ENCODE results near the gene TFF3.

The TFF3 gene

DNA sequence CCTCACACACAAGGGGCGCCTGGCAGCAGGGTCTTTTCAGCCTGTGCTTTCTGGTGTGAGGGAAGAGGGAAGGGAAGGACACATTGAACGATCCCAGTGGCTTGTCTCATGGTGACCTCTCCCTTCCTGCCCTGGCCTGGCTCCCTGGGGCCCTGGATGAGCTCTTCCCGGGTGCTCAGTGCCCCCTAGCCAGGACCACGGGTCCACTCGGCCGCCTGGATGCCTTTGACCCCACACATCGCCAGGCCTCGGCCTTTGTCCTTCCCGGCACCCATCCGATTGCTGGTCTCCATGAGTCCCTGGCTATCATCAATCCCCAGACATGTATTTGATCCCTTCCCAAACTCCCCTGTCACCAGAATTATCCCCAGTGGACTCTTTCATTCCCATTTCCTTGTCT lies 6.0 kb upstream of the TFF3 start:
- DNase-seq = no peak

DNA sequence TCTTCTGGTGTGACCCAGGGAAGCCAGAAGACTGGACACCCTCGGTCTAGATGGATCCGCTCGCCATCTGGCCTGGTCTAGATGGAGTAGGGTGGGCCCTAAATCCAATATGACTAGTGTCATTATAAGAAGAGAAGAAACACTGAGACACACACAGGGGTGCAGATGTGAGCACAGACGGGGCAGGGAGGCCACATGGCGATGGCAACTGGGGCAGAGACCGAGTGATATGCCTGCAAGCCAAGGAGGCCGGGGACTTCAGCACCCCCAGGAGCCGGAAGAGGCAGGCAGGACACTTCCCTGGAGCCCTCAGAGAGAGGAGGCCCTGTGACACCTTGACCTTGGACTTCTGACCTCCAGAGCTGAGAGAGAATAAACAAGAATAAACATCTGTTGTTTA lies 5.6 kb upstream of the TFF3 start:
- DNase-seq = no peak

DNA sequence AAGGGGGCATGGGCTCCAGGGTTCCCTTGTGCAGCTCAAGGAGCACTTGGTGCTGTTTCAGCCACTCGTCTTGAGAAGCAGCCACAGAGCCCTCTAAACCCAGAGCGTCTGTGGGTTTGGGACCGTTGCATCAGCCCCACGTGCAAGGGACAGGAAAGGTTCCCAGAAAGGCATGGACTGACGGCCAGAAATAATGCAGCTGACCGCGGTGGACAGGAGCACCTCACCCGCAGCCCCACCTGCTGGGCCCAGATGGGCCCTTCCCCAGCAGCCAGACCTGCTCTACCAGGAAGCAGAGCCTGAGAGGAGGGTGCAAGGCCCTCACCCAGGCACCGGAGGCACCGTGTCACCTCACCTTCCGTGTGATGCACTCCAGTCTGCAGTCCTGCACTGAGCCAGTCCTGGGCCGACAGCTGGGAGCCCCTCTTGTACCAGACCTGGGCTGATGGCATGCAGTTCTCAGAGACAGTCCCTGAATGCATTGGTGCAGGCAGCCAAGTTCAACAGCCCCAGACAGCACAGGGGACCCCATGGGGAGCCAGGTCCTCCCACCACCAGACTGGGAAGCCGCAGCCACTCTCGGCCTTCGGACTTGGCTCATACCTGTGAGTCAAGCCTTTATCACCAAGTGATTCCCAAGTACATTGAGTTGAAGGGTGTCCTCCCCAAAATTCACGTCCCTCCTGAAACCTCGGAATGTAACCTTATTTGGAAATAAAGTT lies 4.8 kb upstream of the TFF3 start:
- no peak for DNase-seq

DNA sequence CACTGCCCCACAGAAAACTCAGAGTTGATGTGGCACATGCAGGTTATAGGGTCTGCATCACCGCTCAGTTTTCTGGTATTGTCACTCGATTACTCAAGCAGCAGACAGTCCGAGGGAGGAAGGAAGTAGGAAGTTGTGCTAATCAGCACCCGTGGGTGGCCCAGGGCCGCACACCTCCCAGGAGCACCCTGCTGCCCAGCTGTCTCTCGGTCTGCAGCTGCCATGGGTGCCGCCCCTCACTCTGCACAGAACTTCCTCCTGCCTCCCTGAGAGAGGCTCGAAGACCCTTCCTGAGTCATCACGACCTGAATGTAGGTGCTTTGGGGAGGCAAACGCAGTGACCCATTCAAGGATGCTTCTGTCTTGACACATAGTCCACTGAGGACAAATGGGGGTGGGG lies 4.2 kb upstream of the TFF3 start:
- no peak for DNase-seq

DNA sequence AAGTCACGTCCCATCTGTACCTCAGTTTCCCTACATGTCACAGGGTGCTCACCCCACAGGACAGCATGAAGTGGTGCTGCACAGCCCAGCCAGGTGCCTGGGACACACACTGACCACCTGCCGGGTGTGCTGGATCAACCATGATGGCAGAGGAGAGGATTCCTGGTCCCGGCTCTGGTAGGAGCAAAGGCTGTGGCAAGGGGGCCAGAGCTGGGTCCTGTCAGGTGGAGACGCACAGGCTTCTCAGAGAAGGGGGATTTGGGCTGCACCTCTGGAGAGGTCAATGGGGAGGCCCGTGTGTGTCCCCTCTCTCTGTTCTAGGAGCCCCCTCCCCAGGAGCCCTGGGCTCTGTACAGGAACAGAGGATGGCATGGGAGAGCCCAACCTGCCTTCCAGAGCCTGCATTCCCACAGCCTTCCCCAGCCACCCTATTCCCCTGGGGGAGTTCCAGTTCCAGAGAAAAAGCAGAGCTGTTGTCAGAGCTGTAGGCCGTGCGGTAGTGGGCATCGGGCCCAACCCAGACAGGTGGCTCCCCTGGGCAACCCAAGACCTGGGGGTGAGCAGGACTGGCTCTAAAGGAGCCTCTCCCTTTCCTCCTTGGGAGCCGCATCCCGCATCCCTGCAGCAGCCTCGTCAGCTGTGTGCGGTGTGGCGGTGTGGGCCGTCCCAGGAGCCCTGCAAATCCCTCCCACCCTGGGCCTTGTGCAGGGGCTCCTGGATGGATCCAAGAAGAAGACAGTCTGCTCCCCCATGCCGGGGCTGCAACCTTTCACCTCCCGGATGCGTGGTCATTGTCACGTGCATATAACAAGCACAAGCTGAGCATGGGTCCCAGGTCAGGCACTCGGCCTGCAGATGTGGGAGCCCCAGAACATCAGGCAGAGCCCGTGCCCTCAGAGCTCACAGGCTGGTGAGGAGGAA lies 2.9 kb upstream of the TFF3 start:
- DNase-seq = no peak

DNA sequence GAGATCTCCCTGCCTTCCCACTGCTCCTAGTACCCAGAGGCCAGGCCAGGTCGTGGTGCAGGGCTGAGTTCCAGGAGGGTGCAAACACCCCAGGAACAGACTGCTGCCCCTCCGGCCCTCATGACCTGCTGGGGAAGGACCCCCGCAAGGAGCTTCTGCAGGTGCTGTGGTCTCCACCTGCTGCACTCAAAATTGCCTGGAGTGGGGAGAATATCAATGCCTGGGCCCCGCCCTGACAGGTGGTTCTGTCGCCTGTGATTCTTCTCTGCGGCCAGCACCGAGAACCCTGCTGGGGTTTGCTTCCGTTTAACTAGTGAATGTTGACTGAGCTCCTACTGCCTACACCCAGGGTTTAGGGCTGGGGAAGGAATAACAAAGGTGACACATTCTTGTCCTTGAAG lies 2.1 kb upstream of the TFF3 start:
- DNase-seq = no peak

DNA sequence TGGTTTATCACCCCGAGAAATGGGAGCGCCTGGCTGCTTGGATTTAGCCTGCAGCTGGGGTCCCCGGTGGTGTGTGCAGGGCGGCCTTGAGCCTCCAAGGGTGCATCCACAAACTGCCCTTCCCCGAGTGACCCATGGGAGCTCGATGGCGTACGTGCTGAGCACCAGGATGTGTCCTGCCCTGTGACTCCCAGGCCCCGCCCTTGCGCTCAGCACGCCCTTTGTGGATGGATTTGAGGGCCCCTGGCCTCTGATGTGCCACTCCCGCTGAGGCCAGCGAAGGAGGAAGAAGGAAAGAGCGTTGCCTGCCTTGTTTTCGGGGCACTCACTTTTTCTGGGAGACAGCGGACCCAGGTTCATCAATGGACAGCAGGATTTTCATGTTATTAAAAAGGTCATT lies 1.7 kb upstream of the TFF3 start:
- DNase-seq = no peak

DNA sequence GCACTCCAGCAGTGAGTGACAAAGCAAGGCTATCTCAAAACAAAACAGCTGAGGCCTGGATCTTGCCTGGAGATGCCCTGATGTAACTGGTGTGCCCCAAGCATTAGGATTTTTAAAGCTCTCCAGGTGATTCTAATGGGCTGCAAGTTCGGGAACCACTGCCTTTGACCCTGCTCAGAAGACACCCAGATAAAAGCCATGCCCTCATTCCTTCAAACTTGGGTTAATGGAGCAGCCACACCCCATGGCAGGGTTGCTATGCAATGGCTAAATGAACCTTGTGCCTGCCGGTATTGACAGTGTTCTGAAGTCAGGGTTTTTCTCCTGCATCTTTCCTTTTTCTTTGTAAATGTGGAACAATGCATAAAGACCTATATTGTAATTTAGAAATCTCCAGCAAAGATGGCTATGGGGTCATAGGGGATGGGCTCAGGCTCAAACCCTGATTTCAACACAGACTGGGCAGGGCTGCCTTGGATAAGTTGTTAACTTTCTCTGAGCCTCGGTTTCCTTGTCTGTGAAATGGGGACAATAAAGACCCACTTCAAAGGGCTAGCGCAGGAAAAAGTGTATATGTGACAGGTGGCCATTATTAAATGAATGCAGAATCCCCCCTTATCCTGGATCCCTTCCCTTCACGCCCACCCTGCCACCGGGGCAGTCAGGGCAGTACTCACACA lies 453 bp downstream of the TFF3 start:
- DNase-seq = peak; percentile 39

DNA sequence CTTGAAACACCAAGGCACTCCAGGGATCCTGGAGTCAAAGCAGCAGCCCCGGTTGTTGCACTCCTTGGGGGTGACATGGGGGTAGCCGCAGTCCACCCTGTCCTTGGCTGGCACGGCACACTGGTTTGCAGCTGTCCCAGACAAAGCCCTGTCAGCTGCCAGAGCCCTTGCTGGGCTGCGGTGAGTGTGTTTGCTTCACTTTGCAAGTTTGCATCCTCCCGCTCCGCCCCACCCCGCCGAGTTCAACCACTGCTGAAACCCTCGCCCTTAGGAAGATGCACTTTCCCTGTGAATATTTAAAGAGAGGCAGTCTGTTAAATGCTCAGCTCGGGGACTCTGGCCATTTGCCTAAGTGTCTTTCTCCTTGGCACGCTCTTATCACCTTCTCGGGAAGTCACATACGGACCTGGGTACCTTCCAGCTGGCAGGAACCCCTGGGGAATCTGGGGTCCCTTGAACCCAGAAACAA lies 1.7 kb downstream of the TFF3 start:
- no peak for DNase-seq

DNA sequence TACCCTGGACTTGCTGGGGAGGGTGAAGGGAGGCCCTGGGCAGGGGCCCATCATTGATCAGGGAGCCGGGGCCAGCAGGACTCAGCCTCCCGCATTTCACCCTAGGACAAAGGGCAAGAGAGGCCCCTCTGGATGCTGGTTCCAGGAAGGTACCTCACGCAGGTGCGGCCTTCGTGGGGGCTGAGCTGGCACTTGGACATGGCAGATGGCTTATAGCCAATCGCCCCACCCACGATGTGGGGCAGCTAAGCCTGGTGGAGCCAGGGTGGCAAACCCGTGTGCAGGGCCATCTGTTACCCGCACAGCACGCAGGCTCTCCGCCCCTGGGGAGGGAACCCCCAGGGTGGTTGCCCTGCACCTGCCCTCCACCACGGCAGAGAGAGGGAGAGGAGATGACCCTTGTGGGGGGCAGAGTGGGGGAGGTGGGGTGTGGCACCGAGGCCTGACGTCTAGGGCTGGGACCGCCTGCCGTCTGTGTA lies 2.5 kb downstream of the TFF3 start:
- no peak for DNase-seq

DNA sequence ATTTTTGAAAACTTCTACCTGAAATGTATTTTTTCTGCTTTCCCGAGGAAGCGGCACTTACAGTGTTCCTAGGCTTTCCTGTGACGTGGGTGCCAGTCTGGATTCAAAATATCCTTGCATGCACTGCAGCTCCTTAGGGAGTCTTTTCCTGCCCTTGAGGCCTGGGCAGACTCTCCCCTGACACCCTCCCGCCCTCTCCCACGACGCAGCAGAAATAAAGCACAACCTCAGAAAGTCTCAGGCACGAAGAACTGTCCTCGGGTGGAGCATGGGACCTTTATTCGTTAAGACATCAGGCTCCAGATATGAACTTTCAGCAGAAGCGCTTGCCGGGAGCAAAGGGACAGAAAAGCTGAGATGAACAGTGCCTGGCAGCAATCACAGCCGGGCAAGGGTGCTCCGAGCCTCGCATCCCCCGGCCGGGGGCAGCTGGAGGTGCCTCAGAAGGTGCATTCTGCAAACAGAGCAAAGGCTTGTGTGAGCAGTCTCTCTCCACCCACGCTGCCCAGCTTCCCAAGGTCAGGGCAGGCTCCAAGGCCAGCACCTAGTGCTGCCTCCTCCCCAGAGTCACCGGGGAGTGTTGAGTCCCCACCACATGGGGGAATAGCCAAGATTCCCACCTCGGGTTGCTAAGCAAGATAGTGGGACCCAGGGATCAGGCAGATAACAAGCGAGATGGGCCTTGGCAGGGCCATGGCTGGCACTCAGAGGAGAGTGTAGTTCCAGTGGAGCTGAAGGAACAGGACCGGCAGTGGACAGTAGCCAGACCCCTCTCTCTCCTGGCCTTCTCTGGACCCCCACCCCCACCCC lies 3.2 kb downstream of the TFF3 start:
- no peak for DNase-seq

DNA sequence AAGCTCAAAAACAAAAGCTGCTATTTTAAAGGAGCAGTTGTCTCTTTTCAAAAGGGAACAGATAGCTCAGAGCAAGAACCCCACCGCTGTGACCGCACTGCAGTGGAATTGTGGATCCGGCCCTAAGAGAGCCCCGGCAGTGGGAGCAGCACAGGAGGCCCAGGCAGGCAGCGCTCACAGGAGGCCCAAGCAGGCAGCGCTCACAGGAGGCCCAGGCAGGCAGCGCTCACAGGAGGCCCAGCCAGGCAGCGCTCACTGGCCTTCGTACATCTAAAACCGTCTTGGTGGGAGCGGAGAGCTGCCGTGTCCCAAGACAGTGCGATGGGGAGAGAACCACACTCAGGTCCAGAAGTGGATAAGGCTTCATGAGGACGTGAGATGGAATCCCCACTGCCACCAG lies 4.0 kb downstream of the TFF3 start:
- no peak for DNase-seq

DNA sequence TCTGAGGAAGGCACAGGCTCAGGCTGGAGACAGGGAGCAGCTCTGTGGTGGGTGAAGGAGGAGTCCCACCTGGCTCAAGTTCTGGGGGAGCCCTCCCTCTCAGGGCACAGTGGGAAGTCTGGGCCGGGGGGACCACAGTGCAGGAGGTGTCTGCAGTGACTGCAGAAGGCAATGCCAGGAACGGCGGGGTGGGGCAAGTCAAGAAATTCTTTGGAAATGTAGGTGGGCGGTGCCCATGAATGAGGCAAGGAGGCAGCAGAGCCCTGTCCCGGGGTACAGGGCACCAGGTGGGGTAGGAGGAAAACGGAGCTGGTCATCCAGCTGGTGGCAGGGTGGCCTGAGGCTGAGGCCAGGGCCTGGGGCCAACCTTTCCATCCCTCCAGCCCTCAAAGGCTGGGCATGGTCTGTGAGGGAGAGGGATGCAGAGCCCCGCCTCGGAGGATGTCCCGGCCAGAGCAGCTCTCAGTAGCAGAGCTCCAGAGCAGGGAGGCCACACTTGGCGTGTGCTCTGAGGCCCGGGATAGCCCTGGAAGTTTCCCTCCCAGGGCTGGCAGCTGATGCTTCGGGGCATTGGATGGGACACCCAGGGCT lies 4.7 kb downstream of the TFF3 start:
- no peak for DNase-seq

DNA sequence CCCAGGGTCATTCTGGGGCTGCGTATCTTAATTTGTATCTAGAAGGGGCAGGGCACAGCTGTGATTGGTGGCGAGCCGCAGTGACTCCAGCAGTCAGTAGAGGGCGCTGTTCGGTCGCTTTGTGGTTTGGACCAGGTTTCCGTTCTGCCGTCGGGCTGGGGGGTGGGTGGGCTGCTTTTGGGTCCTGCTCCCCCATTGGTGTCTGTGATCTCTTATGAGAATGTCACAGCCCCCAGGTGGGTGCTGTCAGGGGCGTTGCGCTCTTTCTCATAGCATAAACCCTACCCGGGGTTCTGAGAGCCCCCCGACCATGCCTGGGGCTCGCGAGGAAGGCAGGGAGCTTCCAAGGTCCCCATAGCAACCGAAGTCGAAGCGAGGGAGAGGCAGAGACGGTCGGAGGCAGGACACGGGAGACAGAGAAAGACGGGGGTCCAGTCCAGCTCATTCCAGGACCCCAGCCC lies 5.4 kb downstream of the TFF3 start:
- peak; percentile 72 for DNase-seq

DNA sequence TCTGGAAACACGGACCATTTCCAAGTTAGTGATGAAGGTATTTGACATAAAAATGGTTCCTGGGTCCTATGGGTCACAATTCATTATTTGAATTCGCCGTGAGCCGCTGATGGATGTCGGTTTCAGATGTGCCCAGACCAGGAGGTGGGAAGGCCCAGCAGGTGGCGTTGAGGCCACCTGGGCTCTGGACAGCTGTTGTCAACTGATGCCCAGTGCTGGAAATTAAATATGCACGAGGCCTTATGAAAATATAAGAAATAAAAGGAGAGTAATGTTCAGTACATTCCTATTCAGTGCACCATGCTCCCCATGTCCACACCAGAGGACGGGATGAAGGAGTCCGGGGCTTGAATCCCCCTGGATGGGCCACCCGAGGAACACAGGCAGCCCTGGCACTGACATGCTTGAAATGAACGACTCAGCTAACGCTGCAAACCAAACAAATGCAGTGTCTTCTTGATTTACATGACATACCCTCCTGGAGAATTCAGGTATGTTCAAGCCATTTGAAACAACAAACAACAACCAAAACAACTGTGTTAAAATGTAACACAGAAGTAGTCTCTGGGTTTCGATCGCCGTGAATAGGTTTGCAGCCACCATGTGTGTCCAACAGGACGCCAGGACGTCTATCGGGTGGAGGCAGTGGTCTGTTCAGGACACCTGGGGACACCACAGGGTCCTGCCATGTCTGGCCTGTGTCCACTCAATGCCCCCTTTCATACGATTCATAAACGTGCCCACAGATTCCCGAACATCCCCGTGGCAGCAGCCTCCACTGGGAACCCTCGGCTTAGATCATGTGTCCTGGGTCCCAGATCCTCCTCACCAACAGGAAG lies 6.1 kb downstream of the TFF3 start:
- no peak for DNase-seq

DNA sequence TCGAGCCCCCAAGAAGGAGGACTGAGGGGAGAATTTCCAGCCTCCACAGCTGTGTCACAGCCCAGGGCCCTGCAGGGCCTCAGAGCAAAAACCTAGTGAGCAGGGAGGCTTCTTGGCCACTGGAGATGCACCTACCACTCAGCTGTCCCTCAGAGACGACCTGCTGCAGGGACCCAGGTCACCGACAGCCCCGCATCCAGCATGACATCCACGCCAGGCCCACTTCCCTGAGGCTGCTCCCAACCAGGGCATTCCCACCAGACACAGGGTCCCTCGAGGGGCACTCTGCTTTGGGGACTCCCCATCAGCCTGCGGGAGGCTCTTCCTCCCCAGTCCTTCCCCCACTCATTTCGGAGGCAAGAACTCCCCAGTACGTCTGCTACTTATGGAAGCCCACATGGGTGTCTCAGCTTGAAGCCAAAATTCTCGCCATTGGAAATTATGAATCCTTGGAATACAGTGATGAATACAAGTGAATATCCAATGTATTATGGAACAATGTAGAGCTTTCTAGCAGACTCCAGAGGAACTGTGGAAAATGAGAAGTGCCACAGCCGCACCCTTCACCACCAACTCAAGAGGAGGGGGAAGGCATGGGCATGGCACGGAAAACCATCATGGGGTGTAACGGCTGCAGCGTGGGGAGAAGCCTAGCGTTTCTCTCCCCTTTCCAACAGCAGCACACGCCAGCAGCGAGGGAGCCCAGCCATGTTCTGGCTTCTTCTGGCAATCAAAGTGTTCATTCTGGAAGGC lies 6.9 kb downstream of the TFF3 start:
- no peak for DNase-seq

DNA sequence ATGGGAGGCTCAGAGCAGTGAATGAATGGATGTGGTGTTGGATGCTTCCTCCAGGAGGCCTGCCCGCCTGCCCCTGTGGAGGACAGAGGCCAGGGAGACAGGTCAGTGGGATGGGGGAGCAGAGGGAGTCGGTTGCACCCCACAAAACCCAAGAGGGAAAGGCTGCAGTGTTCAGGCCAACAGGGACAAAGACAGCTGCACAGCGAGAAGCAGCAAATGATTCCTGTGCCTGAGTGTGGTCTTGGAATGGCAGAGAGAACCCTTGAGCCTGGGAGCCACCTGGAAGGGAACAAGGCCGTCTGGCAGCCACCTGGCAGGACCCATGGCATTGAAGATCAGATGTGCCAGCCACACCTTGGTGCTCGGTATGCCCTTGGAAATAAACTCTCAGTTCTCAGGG lies 8.1 kb downstream of the TFF3 start:
- no peak for DNase-seq

DNA sequence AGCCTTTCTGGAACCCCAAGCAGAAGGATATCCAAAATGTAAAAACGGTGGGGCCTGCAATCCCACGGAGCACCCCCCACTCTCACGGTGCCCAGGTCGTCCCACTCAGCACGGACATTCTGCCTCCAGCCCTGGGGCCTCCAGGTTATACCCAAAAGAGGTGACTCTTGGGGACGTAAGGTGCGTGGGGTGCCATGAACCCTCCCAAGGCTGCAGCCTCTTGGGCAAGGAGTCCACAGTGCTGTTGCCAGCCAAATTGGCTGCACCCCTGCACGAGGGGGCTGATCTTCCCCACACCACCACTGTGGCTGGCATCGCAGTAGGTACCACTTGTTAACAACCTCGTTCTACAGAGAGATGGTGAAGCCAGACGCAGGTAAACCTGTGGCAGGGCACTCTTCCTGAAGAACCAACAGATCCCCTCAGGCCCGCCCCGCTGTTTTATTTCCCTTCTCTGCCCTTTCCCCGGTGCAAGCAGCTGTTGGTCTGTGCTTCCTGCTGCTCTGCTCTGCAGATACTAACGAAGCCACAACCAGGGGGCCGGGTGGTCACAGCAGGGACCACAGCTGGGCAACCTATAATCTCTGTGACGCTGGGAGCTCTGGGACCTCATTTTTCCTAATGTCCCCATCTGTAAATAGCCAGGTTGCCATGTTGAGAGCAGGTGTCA lies 8.7 kb downstream of the TFF3 start:
- DNase-seq = no peak

DNA sequence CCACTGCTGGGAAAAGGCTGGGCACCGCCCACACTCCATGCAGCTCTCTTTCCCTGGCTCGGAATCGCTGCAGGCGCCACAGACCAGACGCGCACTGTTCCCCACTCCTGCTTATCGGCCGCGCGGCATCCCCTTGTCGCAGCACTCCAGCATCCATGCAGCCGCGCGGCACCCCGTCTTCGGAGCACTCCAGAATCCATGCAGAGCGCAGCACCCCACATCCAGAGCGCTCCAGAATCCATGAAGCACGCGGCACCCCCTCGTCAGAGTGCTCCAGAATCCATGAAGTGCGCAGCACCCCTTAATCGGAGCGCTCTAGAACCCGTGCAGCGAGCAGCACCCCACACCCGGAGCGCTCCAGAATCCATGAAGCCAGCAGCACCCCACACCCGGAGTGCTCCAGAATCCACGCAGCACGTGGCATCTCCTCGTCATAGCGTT lies 9.5 kb downstream of the TFF3 start:
- no peak for DNase-seq
